K562 (cell line): ENCODE measurements around the gene CHAC1.
"Not testable (repeated sequence)": the region's sequence is repeated elsewhere in the genome, so short reads cannot be mapped to it uniquely, and the experiment has no call there.

Experiments used
- ELF1 ChIP-seq: fragments of 200-800 bp; sonication (Bioruptor generic); IDR thresholded peaks from 2 replicates; pipeline ENCODE4 v1.6.1; 2016; ENCODE audit warnings: missing genetic modification characterization, missing compliant biosample characterization
- GTF2F1 ChIP-seq: IDR thresholded peaks from 2 replicates; pipeline ENCODE4 v1.6.1; 2011; ENCODE audit warnings: low read depth, low read length, improper control_type of control experiment
- HCFC1 ChIP-seq: IDR thresholded peaks from 2 replicates; pipeline ENCODE4 v1.6.1; 2012; ENCODE audit warnings: low read depth, low read length, improper control_type of control experiment
- POLR2AphosphoS5 ChIP-seq: IDR thresholded peaks from 2 replicates; pipeline ENCODE4 v1.6.1; 2011; ENCODE audit warnings: mild to moderate bottlenecking, low read depth, low read length, moderate library complexity; ENCODE audit not compliant: control insufficient read depth, insufficient read depth
- ZNF146 ChIP-seq: IDR thresholded peaks from one replicate; pipeline ENCODE4 v1.6.1; 2018; ENCODE audit warnings: missing compliant biosample characterization; ENCODE audit not compliant: unreplicated experiment
- TF ChIP-seq, protein P1 (sequence below): fragments of 200-400 bp; formaldehyde crosslinking; IDR thresholded peaks from 2 replicates; pipeline ENCODE4 v1.6.1; 2017; ENCODE audit warnings: mild to moderate bottlenecking, low read depth, low read length, moderate library complexity
- TF ChIP-seq, protein P2 (sequence below): sonication (generic); formaldehyde crosslinking; IDR thresholded peaks from 2 replicates; pipeline ENCODE4 v1.8.0; 2022; ENCODE audit warnings: mild to moderate bottlenecking, missing genetic modification reagents
- TF ChIP-seq, protein P3 (sequence below), 3 experiments: IDR thresholded peaks in 2 of 3; conservative IDR thresholded peaks in 1 of 3; 2 replicates each; pipeline ENCODE4 v1.5.1; 2011 to 2012; ENCODE audit warnings: low read length in 3 of 3, mild to moderate bottlenecking in 3 of 3, control low read depth in 2 of 3, improper control_type of control experiment in 1 of 3, inconsistent platforms in 1 of 3, low read depth in 1 of 3, mixed read lengths in 1 of 3, moderate library complexity in 1 of 3; ENCODE audit not compliant: insufficient read depth in 2 of 3

DNA sequence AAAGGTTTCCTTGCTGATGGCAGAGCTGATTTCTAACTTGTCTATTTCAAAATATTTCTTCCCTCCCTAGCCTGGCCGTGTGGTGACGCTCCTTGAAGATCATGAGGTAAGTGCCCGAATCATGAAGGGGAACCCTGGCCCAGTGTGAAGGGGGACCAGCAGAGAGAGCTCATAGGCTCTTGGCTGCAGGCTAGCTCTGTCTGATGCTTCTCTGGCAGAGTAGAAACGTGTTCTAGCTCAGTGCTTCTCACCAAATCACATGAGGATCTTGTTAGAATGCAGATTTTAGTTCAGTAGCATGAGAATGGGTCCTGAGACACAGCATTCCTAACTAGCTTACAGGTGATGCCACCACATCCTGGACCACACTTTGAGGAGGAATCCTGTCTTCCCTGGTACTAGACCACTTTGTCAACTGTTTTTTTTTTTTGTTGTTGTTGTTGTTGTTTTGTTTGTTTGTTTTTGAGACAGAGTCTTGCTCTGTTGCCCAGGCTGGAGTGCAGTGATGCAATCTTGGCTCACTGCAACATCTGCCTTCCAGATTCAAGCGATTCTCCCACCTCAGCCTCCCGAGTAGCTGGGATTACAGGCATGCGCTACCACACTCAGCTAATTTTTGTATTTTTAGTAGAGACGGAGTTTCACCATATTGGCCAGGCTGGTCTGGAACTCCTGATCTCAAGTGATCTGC is 1.0 kb downstream of the CHAC1 start:
- not testable (repeated sequence) for TF ChIP-seq GTF2F1; POLR2AphosphoS5; ELF1 (tag); ZNF146 (CRISPR knock-in tag); HCFC1
- TF ChIP-seq, protein P1, sequence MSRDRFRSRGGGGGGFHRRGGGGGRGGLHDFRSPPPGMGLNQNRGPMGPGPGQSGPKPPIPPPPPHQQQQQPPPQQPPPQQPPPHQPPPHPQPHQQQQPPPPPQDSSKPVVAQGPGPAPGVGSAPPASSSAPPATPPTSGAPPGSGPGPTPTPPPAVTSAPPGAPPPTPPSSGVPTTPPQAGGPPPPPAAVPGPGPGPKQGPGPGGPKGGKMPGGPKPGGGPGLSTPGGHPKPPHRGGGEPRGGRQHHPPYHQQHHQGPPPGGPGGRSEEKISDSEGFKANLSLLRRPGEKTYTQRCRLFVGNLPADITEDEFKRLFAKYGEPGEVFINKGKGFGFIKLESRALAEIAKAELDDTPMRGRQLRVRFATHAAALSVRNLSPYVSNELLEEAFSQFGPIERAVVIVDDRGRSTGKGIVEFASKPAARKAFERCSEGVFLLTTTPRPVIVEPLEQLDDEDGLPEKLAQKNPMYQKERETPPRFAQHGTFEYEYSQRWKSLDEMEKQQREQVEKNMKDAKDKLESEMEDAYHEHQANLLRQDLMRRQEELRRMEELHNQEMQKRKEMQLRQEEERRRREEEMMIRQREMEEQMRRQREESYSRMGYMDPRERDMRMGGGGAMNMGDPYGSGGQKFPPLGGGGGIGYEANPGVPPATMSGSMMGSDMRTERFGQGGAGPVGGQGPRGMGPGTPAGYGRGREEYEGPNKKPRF, result not testable (repeated sequence)
- TF ChIP-seq, protein P2, sequence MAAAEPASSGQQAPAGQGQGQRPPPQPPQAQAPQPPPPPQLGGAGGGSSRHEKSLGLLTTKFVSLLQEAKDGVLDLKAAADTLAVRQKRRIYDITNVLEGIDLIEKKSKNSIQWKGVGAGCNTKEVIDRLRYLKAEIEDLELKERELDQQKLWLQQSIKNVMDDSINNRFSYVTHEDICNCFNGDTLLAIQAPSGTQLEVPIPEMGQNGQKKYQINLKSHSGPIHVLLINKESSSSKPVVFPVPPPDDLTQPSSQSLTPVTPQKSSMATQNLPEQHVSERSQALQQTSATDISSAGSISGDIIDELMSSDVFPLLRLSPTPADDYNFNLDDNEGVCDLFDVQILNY (CRISPR knock-in tag), result not testable (repeated sequence)
- TF ChIP-seq, protein P3, sequence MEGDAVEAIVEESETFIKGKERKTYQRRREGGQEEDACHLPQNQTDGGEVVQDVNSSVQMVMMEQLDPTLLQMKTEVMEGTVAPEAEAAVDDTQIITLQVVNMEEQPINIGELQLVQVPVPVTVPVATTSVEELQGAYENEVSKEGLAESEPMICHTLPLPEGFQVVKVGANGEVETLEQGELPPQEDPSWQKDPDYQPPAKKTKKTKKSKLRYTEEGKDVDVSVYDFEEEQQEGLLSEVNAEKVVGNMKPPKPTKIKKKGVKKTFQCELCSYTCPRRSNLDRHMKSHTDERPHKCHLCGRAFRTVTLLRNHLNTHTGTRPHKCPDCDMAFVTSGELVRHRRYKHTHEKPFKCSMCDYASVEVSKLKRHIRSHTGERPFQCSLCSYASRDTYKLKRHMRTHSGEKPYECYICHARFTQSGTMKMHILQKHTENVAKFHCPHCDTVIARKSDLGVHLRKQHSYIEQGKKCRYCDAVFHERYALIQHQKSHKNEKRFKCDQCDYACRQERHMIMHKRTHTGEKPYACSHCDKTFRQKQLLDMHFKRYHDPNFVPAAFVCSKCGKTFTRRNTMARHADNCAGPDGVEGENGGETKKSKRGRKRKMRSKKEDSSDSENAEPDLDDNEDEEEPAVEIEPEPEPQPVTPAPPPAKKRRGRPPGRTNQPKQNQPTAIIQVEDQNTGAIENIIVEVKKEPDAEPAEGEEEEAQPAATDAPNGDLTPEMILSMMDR (IDR thresholded peaks at IDR 0.05 in 2 of 3, conservative IDR thresholded peaks at IDR 0.05 in 1 of 3; ENCODE audit: insufficient read depth in 2 of 3, low read depth in 1 of 3, low read length in 3 of 3), result not testable (repeated sequence)
